Fibroblast of lung (primary cell): Measurements from ENCODE around the gene SPIN3. TPM values are rescaled to one million over a fixed set of nuclear protein-coding genes. Genes with fewer than 3 reads are reported as not detected.

Experiments
- DNase-seq, 2 donors: peaks; one replicate each; pipeline versions ENCODE4 v3.0.0 to v3.0.0-alpha.2; 2010; ENCODE audit warnings: low read depth in 2 of 2
- H2AFZ ChIP-seq: 2 replicates; pipeline ENCODE4 v1.5.1; 2012; ENCODE audit warnings: low read length, control low read depth, inconsistent platforms
- H3K27ac ChIP-seq: 2 replicates; pipeline ENCODE4 v1.5.1; 2011; ENCODE audit warnings: low read length, control low read depth; ENCODE audit not compliant: insufficient read depth
- H3K27me3 ChIP-seq: 2 replicates; pipeline ENCODE4 v1.5.1; 2011; ENCODE audit warnings: mild to moderate bottlenecking, low read length; ENCODE audit not compliant: control insufficient read depth, insufficient read depth
- H3K36me3 ChIP-seq: 2 replicates; pipeline ENCODE4 v1.5.1; 2011; ENCODE audit warnings: low read length; ENCODE audit not compliant: control insufficient read depth, insufficient read depth
- H3K4me1 ChIP-seq: 2 replicates; pipeline ENCODE4 v1.5.1; 2011; ENCODE audit warnings: low read length; ENCODE audit not compliant: control insufficient read depth, insufficient read depth; ENCODE audit errors: extremely low read depth
- H3K4me2 ChIP-seq: 2 replicates; pipeline ENCODE4 v1.5.1; 2011; ENCODE audit warnings: low read length, control low read depth; ENCODE audit not compliant: insufficient read depth; ENCODE audit errors: extremely low read depth
- H3K4me3 ChIP-seq, 4 experiments: fragments of 200-600 bp in 1 of 4; sonication (generic) in 1 of 4; replicated peaks in 1 of 4; 2 replicates each; pipeline ENCODE4 v1.5.1; 2011 to 2016; ENCODE audit warnings: low read length in 4 of 4, low read depth in 3 of 4, mild to moderate bottlenecking in 3 of 4, control low read depth in 2 of 4, inconsistent platforms in 1 of 4, mixed read lengths in 1 of 4; ENCODE audit not compliant: insufficient read depth in 1 of 4; ENCODE audit errors: control extremely low read depth in 1 of 4
- H3K79me2 ChIP-seq: 2 replicates; pipeline ENCODE4 v1.5.1; 2012; ENCODE audit warnings: mild to moderate bottlenecking, low read length, inconsistent platforms; ENCODE audit not compliant: control insufficient read depth, insufficient read depth
- H3K9ac ChIP-seq: 2 replicates; pipeline ENCODE4 v1.5.1; 2011; ENCODE audit warnings: mild to moderate bottlenecking, low read length, control low read depth; ENCODE audit not compliant: insufficient read depth
- H3K9me3 ChIP-seq: 2 replicates; pipeline ENCODE4 v1.5.1; 2012; ENCODE audit warnings: low read depth, low read length; ENCODE audit not compliant: control insufficient read depth, insufficient read depth
- H4K20me1 ChIP-seq: 2 replicates; pipeline ENCODE4 v1.5.1; 2011; ENCODE audit warnings: low read length; ENCODE audit not compliant: control insufficient read depth, insufficient read depth; ENCODE audit errors: extremely low read depth
- CTCF ChIP-seq, 2 donors: IDR thresholded peaks in 1 of 2; conservative IDR thresholded peaks in 1 of 2; 1 replicate in 1 of 2; 2 replicates in 1 of 2; pipeline ENCODE4 v1.5.1; 2011 to 2012; ENCODE audit warnings: low read length in 2 of 2, control low read depth in 1 of 2, inconsistent platforms in 1 of 2, low read depth in 1 of 2, mild to moderate bottlenecking in 1 of 2
- EZH2 ChIP-seq: IDR thresholded peaks from 2 replicates; pipeline ENCODE4 v1.5.1; 2012; ENCODE audit warnings: low read length, control low read depth, mild to moderate bottlenecking; ENCODE audit errors: missing control alignments
- polyA plus RNA-seq, 2 donors: library from polyadenylated mRNA; depleted of rRNA in 1 of 2; stranded (reverse) in 1 of 2; unstranded in 1 of 2; fragments of >200 nt; gene quantifications; 2 replicates each; pipeline ENCODE4 v1.2.1, GENCODE V29; 2011 to 2012; ENCODE audit warnings: missing spikeins in 1 of 2
- total RNA-seq: library from RNA; depleted of rRNA; stranded (reverse); fragments of >200 nt; gene quantifications from 2 replicates; pipeline ENCODE4 v1.2.1, GENCODE V29; 2014

SPIN3 gene
- total and polyA plus RNA-seq, 2 donors (not counting 1 experiment from before 2014, with no cell fraction given): 5.2 to 20.1 TPM

GRCh38 chrX:56978172-56978571 lies 17.2 kb downstream of the SPIN3 start:
- Histone ChIP-seq H3K36me3 (no peaks in the 10 kb centered on the region), H4K20me1 (no peaks in the 10 kb centered on the region), H3K27ac (no peak overlapping the region), H3K4me1 (no peaks in the 10 kb centered on the region), H3K9me3 (no peaks in the 10 kb centered on the region), H3K9ac (no peak overlapping the region), H2AFZ (no peak overlapping the region), H3K79me2 (no peaks in the 10 kb centered on the region), H3K4me3 (no peak overlapping the region), H3K4me2 (no peak overlapping the region), H3K27me3 (no peaks in the 10 kb centered on the region)
- peak; percentile 54 to 62 for TF ChIP-seq CTCF (conservative IDR thresholded peaks at IDR 0.05 in 1 of 2, IDR thresholded peaks at IDR 0.05 in 1 of 2; ENCODE audit: low read depth in 1 of 2, low read length in 2 of 2)
- no peak for TF ChIP-seq EZH2
- peak; percentile 19 to 37 for DNase-seq

GRCh38 chrX:56975611-56976010 lies 19.7 kb downstream of the SPIN3 start:
- no peaks in the 10 kb centered on the region for H3K4me1 ChIP-seq
- TF ChIP-seq EZH2: no peak
- TF ChIP-seq CTCF (conservative IDR thresholded peaks at IDR 0.05 in 1 of 2, IDR thresholded peaks at IDR 0.05 in 1 of 2; ENCODE audit: low read depth in 1 of 2, low read length in 2 of 2): no peak
- no peak for DNase-seq
- H3K9ac ChIP-seq: no peak overlapping the region
- H3K36me3 ChIP-seq: no peaks in the 10 kb centered on the region
- H3K4me3 ChIP-seq: no peak overlapping the region
- no peaks in the 10 kb centered on the region for H3K9me3 ChIP-seq
- no peak overlapping the region for H3K4me2 ChIP-seq
- H3K27ac ChIP-seq: no peak overlapping the region
- no peaks in the 10 kb centered on the region for H4K20me1 ChIP-seq
- no peaks in the 10 kb centered on the region for H3K79me2 ChIP-seq
- no peaks in the 10 kb centered on the region for H3K27me3 ChIP-seq
- no peak overlapping the region for H2AFZ ChIP-seq

GRCh38 chrX:56974408-56974807 lies 20.9 kb downstream of the SPIN3 start:
- H2AFZ ChIP-seq: no peak overlapping the region
- DNase-seq: no peak
- H3K9ac ChIP-seq: no peak overlapping the region
- H4K20me1 ChIP-seq: no peaks in the 10 kb centered on the region
- no peaks in the 10 kb centered on the region for H3K9me3 ChIP-seq
- no peak overlapping the region for H3K4me3 ChIP-seq
- H3K4me2 ChIP-seq: no peak overlapping the region
- no peaks in the 10 kb centered on the region for H3K27me3 ChIP-seq
- H3K4me1 ChIP-seq: no peaks in the 10 kb centered on the region
- TF ChIP-seq CTCF (conservative IDR thresholded peaks at IDR 0.05 in 1 of 2, IDR thresholded peaks at IDR 0.05 in 1 of 2; ENCODE audit: low read depth in 1 of 2, low read length in 2 of 2): no peak
- no peak for TF ChIP-seq EZH2
- H3K36me3 ChIP-seq: no peaks in the 10 kb centered on the region
- no peak overlapping the region for H3K27ac ChIP-seq
- H3K79me2 ChIP-seq: no peaks in the 10 kb centered on the region
